Heart left ventricle (tissue), 16 donors: ENCODE measurements around the gene ETDA. TPM values are rescaled to one million over a fixed set of nuclear protein-coding genes. Genes with fewer than 3 reads are reported as not detected.
A peak's percentile ranks its signal among the peaks of the same experiment; 100 is the strongest.
"Not testable (repeated sequence)": the region's sequence is repeated elsewhere in the genome, so short reads cannot be mapped to it uniquely, and the experiment has no call there.

Experiments used
- ATAC-seq, 4 donors: fragments of 200-7000 bp; cut with Tn5 transposase; one replicate each; pipeline ENCODE4 v1.9.1; 2020 to 2022; ENCODE audit warnings: moderate library complexity in 4 of 4, mild to moderate bottlenecking in 3 of 4, moderate number of reproducible peaks in 1 of 4
- DNase-seq, 5 donors: peaks; one replicate each; pipeline ENCODE4 v3.0.0-alpha.2; 2020
- H3K27ac ChIP-seq, 12 donors: fragments of 200-600 bp; sonication (generic) in 4 of 12; one replicate each; pipeline versions ENCODE4 v1.5.0 to v1.8.0; 2016 to 2022; ENCODE audit warnings: mild to moderate bottlenecking in 2 of 12
- H3K27me3 ChIP-seq, 9 donors: fragments of 200-600 bp; sonication (generic) in 2 of 9; one replicate each; pipeline versions ENCODE4 v1.5.1 to v1.8.0; 2016 to 2022; ENCODE audit warnings: mild to moderate bottlenecking in 3 of 9
- H3K36me3 ChIP-seq, 9 donors: fragments of 200-600 bp; sonication (generic) in 2 of 9; one replicate each; pipeline versions ENCODE4 v1.5.0 to v1.8.0; 2018 to 2022; ENCODE audit warnings: mild to moderate bottlenecking in 2 of 9
- H3K4me1 ChIP-seq, 12 donors: fragments of 200-600 bp; sonication (generic) in 4 of 12; one replicate each; pipeline versions ENCODE4 v1.5.0 to v1.8.0; 2016 to 2022; ENCODE audit warnings: mild to moderate bottlenecking in 3 of 12
- H3K4me3 ChIP-seq, 12 donors: fragments of 200-600 bp; sonication (generic) in 4 of 12; one replicate each; pipeline versions ENCODE4 v1.5.0 to v1.8.0; 2017 to 2022; ENCODE audit warnings: mild to moderate bottlenecking in 9 of 12, moderate library complexity in 4 of 12
- H3K9me3 ChIP-seq, 12 donors: fragments of 200-600 bp; sonication (generic) in 4 of 12; one replicate each; pipeline versions ENCODE4 v1.5.0 to v1.8.0; 2016 to 2022; ENCODE audit warnings: mild to moderate bottlenecking in 1 of 12
- CTCF ChIP-seq, 12 donors: fragments of 200-600 bp; sonication (generic) in 4 of 12; IDR thresholded peaks; one replicate each; pipeline versions ENCODE4 v1.5.0 to v1.8.0; 2018 to 2022; ENCODE audit warnings: antibody characterized with exemption in 12 of 12, mild to moderate bottlenecking in 5 of 12
- POLR2A ChIP-seq, 2 donors: fragments of 450-650 bp; IDR thresholded peaks; one replicate each; pipeline ENCODE4 v1.6.1; 2017; ENCODE audit warnings: antibody characterized with exemption in 2 of 2, mild to moderate bottlenecking in 2 of 2, moderate library complexity in 2 of 2
- whole genome bisulfite sequencing, 4 donors: extraction: QIAGEN DNeasy Blood & Tissue Kit in 2 of 4; methylation state at CpG; one replicate each; pipeline versions ENCODE4 v1.1.5 to v1.1.7; 2013 to 2018; 5-methylcytosine and 5-hydroxymethylcytosine counted together
- intact Hi-C, 10 donors: fragments of 100-400 bp; cut with DNase I; formaldehyde crosslinking; loops; one replicate each; pipeline versions ENCODE4 v1.11.1 to v1.14.2; 2022
- long read RNA-seq, 3 donors: library from polyadenylated mRNA; unstranded; transcript quantifications; one replicate each; pipeline ENCODE4 v2.0.0, GENCODE V29; 2020 to 2021
- polyA plus RNA-seq, 2 donors: library from polyadenylated mRNA; stranded (reverse); fragments of 200-250 nt; gene quantifications; one replicate each; pipeline ENCODE4 v1.2.3, GENCODE V29; 2013
- total RNA-seq, 9 donors: library from RNA; depleted of rRNA in 2 of 9; stranded (reverse); fragments of >200 nt in 2 of 9; fragmentation: NEBNext Ultra II Directional in 3 of 9; extraction: Animal tissue kit (Norgen Biotek cat#: 25700) in 3 of 9; gene quantifications; one replicate each; pipeline versions ENCODE4 v1.1.0 to v1.2.4, GENCODE V29; 2016 to 2023
- donor health status: ischemic (EF 13 %, LVEDD 7.1; RV severe dilation, severe dysfunction).
- donor health status: healthy with polysubstance abuse.
- donor health status: DM: no; HTN: yes; CAD: no.
- donor health status: DM: no; HTN: no; CAD: no.
- donor health status: ischemic (EF 25% LVEDD 6.9; RV normal size, moderate dysfunction).
- donor health status: ischemic (EF 25% LVEDD 5.7; RV mildly dilated, moderate dysfunction).
- donor health status: healthy.
- donor health status: DM: yes; HTN: yes; CAD: no.
- donor health status: ischemic (EF 35%, LVEDD 5.7; RV mildly dilated, moderate dysfunction).
- donor health status: nonischemic (EF 11% LVEDD 7.7; RV severe dilation, severe dysfunction).
- donor health status: DM: yes; HTN: yes; CAD: no.
- donor health status: PGD.
- donor health status: ischemic (EF 29% LVEDD 5.4; RV normal size, mild dysfunction).
- donor health status: nonischemic (EF 23%, LVEDD 6.1; RV moderate dilation, normal function).

The ETDA gene
- total RNA-seq (not detected), polyA plus RNA-seq (not detected)
- long read RNA-seq, donor 1, result 0 reads
- long read RNA-seq, donor 2, result 0 reads
- long read RNA-seq, donor 3, result 0 reads

- H3K9me3 ChIP-seq, H3K4me3 ChIP-seq, H3K4me1 ChIP-seq, ATAC-seq, intact Hi-C loops, H3K27me3 ChIP-seq, H3K36me3 ChIP-seq, DNase-seq, H3K27ac ChIP-seq: not testable (repeated sequence)
- WGBS, 4 donors, result no CpG with 5 or more reads among the region's 1 CpG
Observed at GRCh38 chrX:135252011-135252518, at the start of gene ETDA. Gene ETDA (plus strand): TSS chrX:135252061. CDS start chrX:135253277, 1,216 bp downstream.

- H3K9me3 ChIP-seq, intact Hi-C loops, H3K36me3 ChIP-seq, H3K27ac ChIP-seq, ATAC-seq, H3K4me3 ChIP-seq, H3K4me1 ChIP-seq: not testable (repeated sequence)
- peak in 1 of 5 donors; percentile 28 for DNase-seq
- 23 to 40% (median 26%) methylated on average over 11 of the region's 11 CpGs for WGBS, 4 donors
- H3K27me3 ChIP-seq, result peaks cover 0 to 46% (median 0%) of the 10 kb centered on the region in 9 donors
- TF ChIP-seq CTCF (IDR thresholded peaks at IDR 0.05), result peak in 8 of 12 donors; percentile 19 to 44 (median 32)
Observed at GRCh38 chrX:135206427-135206826, 45.4 kb upstream of the ETDA start.

- Histone ChIP-seq H3K4me1 (no peaks in the 10 kb centered on the region), H3K27ac (no peak overlapping the region), H3K27me3 (peaks cover 0 to 26% (median 0%) of the 10 kb centered on the region in 9 donors), H3K4me3 (no peak overlapping the region), H3K36me3 (no peaks in the 10 kb centered on the region), H3K9me3 (no peaks in the 10 kb centered on the region)
- WGBS, 4 donors, result 87 to 95% (median 89%) methylated on average over 8 of the region's 8 CpGs
- no peak for DNase-seq
- intact Hi-C loops, result no loop called here
- TF ChIP-seq POLR2A (IDR thresholded peaks at IDR 0.05) (no peak), CTCF (IDR thresholded peaks at IDR 0.05) (no peak)
- ATAC-seq, result no peak
Observed at GRCh38 chrX:135213200-135213844, 38.5 kb upstream of the ETDA start.

GRCh38 chrX:135245989-135246388, 5.9 kb upstream of the ETDA start:
- DNase-seq, H3K4me1 ChIP-seq, H3K4me3 ChIP-seq, H3K27me3 ChIP-seq, H3K27ac ChIP-seq, H3K9me3 ChIP-seq, ATAC-seq, H3K36me3 ChIP-seq, intact Hi-C loops: not testable (repeated sequence)
- no CpG with 5 or more reads among the region's 6 CpGs for WGBS, 4 donors

GRCh38 chrX:135256087-135256684, 4.3 kb downstream of the ETDA start:
- H3K27ac ChIP-seq, intact Hi-C loops, DNase-seq, H3K9me3 ChIP-seq, H3K36me3 ChIP-seq, H3K27me3 ChIP-seq, H3K4me3 ChIP-seq, ATAC-seq, H3K4me1 ChIP-seq: not testable (repeated sequence)
- WGBS, 4 donors, result 77 to 90% (median 84%) methylated on average over 5 to 6 of the region's 8 CpGs
